Lower lobe of right lung (tissue), 2 donors: ENCODE measurements around the gene RELB. TPM values are rescaled to one million over a fixed set of nuclear protein-coding genes. Genes with fewer than 3 reads are reported as not detected.
"Not testable (repeated sequence)": the region's sequence is repeated elsewhere in the genome, so short reads cannot be mapped to it uniquely, and the experiment has no call there.

Experiments used
- ATAC-seq, 2 donors: fragments of 200-7000 bp; cut with Tn5 transposase; one replicate each; pipeline ENCODE4 v1.9.1; 2020 to 2022; ENCODE audit warnings: mild to moderate bottlenecking in 2 of 2, moderate library complexity in 2 of 2
- DNase-seq: peaks from one replicate; pipeline ENCODE4 v3.0.0-alpha.2; 2020
- H3K27ac ChIP-seq: fragments of 200-600 bp; one replicate; pipeline ENCODE4 v1.8.0; 2022
- H3K27me3 ChIP-seq: fragments of 200-600 bp; one replicate; pipeline ENCODE4 v1.8.0; 2022; ENCODE audit warnings: low read depth
- H3K36me3 ChIP-seq: fragments of 200-600 bp; one replicate; pipeline ENCODE4 v1.8.0; 2022; ENCODE audit warnings: mild to moderate bottlenecking
- H3K4me1 ChIP-seq: fragments of 200-600 bp; one replicate; pipeline ENCODE4 v1.8.0; 2022
- H3K4me3 ChIP-seq: fragments of 200-600 bp; one replicate; pipeline ENCODE4 v1.8.0; 2022; ENCODE audit warnings: mild to moderate bottlenecking
- H3K9me3 ChIP-seq: fragments of 200-600 bp; one replicate; pipeline ENCODE4 v1.8.0; 2022
- intact Hi-C: fragments of 100-400 bp; cut with DNase I; formaldehyde crosslinking; loops from one replicate; pipeline ENCODE4 v1.11.0; 2022
- total RNA-seq: library from RNA; stranded (reverse); fragmentation: NEBNext Ultra II Directional; extraction: Animal tissue kit (Norgen Biotek cat#: 25700); gene quantifications from one replicate; pipeline ENCODE4 v1.2.1, GENCODE V29; 2021
- TF ChIP-seq, protein P1 (sequence below): fragments of 200-600 bp; IDR thresholded peaks from one replicate; pipeline ENCODE4 v1.8.0; 2022; ENCODE audit warnings: antibody characterized with exemption, mild to moderate bottlenecking
- donor health status: DM: no; HTN: yes; CAD: no; lungs with severe emphysema.

The RELB gene
- total RNA-seq, 1 donor from 2014 or later, result 12.2 TPM

DNA sequence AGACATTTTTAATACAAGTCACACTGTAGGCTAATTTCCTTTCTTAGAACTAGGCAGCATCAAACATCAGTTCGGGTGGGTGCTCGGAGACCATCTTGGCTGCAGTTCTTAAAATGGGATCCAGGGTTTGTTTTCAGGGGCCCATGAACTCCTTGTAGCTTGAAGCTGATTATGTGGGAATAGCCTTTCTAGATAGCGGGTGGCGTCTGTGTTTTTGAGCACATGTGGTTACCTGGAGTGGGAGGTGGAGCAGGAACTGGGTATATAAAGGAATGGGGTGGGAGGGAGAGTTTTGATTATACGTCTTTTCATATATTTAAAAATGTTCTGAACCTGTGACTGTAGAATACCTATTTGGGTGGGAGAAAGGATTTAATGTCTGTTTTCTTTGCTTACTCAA lies 33.1 kb upstream of the RELB start:
- no peak overlapping the region for H3K27ac ChIP-seq
- H3K4me3 ChIP-seq, result no peak overlapping the region
- no peaks in the 10 kb centered on the region for H3K9me3 ChIP-seq
- no peak for ATAC-seq
- no peaks in the 10 kb centered on the region for H3K27me3 ChIP-seq
- intact Hi-C loops, result no loop called here
- TF ChIP-seq, protein P1, sequence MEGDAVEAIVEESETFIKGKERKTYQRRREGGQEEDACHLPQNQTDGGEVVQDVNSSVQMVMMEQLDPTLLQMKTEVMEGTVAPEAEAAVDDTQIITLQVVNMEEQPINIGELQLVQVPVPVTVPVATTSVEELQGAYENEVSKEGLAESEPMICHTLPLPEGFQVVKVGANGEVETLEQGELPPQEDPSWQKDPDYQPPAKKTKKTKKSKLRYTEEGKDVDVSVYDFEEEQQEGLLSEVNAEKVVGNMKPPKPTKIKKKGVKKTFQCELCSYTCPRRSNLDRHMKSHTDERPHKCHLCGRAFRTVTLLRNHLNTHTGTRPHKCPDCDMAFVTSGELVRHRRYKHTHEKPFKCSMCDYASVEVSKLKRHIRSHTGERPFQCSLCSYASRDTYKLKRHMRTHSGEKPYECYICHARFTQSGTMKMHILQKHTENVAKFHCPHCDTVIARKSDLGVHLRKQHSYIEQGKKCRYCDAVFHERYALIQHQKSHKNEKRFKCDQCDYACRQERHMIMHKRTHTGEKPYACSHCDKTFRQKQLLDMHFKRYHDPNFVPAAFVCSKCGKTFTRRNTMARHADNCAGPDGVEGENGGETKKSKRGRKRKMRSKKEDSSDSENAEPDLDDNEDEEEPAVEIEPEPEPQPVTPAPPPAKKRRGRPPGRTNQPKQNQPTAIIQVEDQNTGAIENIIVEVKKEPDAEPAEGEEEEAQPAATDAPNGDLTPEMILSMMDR, result no peak
- H3K4me1 ChIP-seq, result no peaks in the 10 kb centered on the region
- no peak for DNase-seq
- peaks cover 74% of the 10 kb centered on the region for H3K36me3 ChIP-seq

DNA sequence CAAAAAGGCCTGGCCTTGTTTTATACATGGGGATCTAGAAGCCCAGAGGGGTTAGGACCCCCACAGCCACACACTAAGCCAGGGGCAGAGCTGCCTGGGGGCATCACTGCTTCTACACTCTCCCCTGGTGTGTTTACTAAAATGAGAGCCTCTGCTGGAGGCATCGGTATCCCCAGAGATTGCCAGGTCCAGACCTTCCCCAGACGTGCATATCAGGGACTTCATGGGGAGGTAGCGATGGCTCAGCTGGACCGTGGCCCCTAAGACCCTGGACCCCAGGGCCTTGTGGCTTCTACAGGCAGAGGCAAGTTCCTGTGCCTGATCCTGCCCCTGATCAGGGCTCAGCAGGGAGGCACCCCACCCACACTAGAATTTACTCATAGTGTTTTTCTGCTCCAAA lies 32.6 kb upstream of the RELB start:
- intact Hi-C loops, result no loop called here
- DNase-seq, result no peak
- Histone ChIP-seq H3K4me1 (no peaks in the 10 kb centered on the region), H3K27ac (no peak overlapping the region), H3K27me3 (no peaks in the 10 kb centered on the region), H3K4me3 (no peak overlapping the region), H3K36me3 (peaks cover 75% of the 10 kb centered on the region), H3K9me3 (no peaks in the 10 kb centered on the region)
- TF ChIP-seq, protein P1, result no peak
- no peak for ATAC-seq

DNA sequence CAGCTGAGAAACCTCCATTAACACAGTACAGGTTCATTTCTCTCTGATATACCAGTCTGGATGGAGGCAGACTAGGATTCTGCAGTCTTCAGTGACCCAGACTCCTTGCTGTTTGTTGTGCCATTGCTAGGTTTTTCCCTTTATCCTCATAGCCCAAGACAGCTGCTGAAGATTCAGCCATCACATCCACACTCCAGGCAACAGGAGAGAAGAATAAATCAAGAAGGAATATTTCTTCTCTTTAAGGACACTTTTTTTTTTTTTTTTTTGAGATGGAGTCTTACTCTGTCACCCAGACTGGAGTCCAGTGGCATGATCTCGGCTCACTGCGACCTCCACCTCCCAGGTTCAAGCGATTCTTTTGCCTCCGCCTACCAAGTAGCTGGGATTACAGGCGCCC lies 31.8 kb upstream of the RELB start:
- H3K9me3 ChIP-seq, result no peaks in the 10 kb centered on the region
- intact Hi-C loops, result no loop called here
- H3K36me3 ChIP-seq, result peaks cover 75% of the 10 kb centered on the region
- no peaks in the 10 kb centered on the region for H3K27me3 ChIP-seq
- TF ChIP-seq, protein P1, result no peak
- DNase-seq, result no peak
- no peak for ATAC-seq
- no peak overlapping the region for H3K4me3 ChIP-seq
- H3K27ac ChIP-seq, result no peak overlapping the region
- H3K4me1 ChIP-seq, result no peaks in the 10 kb centered on the region

DNA sequence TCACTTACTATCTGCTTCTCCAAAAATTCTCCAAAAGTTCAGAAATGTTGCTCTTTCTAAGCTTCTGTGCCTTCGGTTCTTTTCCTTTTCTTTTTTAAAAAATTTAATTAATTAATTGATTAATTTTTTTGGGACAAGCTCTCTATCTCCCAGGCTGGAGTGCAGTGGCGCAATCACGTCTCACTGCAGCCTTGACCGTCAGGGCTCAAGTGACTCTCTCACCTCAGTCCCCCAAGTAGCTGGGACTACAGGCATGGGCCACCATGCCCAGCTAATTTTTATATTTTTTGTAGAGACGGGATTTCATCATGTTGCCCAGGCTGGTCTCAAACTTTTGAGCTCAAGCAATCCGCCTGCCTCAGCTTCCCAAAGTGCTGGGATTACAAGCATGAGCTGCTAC lies 29.8 kb upstream of the RELB start:
- DNase-seq, H3K4me3 ChIP-seq, H3K9me3 ChIP-seq, intact Hi-C loops, H3K27me3 ChIP-seq, ATAC-seq, H3K4me1 ChIP-seq, H3K27ac ChIP-seq: not testable (repeated sequence)
- peaks cover 75% of the 10 kb centered on the region for H3K36me3 ChIP-seq

DNA sequence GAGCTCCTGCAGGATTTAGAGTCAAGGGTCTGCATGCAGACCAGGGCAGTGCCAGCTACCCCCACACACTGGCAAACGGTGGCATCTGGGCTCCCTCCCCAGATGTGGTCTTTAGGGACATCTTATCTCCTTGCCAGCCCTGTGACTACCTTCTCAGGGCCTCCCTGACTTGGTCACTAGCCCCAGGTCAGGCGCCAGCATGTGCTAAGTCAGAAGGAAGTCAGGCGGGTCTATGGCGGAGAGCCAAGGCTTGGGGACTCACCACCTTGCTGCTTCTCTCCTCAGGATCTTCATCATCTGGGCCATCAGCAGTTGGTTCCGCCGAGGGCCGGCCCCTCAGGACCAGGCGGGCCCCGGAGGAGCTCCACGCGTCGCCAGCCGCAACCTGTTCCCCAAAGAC lies 28.5 kb upstream of the RELB start:
- H3K4me3 ChIP-seq, result no peak overlapping the region
- no peaks in the 10 kb centered on the region for H3K9me3 ChIP-seq
- no peaks in the 10 kb centered on the region for H3K4me1 ChIP-seq
- no peak overlapping the region for H3K27ac ChIP-seq
- TF ChIP-seq, protein P1, result no peak
- ATAC-seq (no peak), DNase-seq (no peak)
- intact Hi-C loops, result no loop called here
- H3K27me3 ChIP-seq, result no peaks in the 10 kb centered on the region
- peaks cover 75% of the 10 kb centered on the region for H3K36me3 ChIP-seq

DNA sequence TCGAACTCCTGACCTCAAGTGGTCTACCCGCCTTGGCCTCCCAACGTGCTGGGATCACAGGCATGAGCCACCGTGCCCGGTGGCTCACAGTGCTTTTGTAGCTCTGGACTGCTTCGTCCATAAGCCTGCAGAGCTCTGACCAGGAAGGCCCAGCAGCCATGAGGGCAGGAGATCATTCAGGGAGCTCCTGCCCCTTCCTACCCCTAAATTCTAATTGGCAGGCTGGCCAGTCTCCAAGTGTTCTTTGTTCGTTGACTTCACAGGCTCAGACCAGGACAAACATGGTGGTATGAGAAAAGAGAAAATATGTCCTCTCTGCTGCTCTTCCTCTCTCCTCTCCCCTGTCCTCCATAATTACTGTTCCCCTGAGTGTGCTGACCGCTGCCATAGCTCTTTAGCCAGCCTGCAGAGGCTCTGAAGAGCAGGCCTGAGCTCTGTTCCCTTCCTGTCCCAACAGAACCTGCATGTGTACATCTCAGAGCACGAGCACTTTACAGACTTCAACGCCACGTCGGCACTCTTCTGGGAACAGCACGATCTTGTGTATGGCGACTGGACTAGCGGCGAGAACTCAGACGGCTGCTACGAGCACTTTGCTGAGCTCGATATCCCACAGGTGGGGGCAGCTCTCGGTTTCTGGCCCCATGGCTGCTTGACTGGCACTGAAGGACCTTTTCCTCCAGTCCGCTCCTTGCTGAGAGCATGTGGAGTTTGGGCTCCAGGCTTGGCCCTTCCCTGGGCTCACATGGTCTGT lies 27.1 kb upstream of the RELB start:
- DNase-seq (no peak), ATAC-seq (no peak)
- intact Hi-C loops, result no loop called here
- Histone ChIP-seq H3K27me3 (no peaks in the 10 kb centered on the region), H3K4me3 (no peak overlapping the region), H3K9me3 (no peaks in the 10 kb centered on the region), H3K4me1 (no peaks in the 10 kb centered on the region), H3K36me3 (peaks cover 75% of the 10 kb centered on the region), H3K27ac (no peak overlapping the region)
- TF ChIP-seq, protein P1, result no peak
